ENCODE data around the gene UGCG.
"Not testable (repeated sequence)": the region's sequence is repeated elsewhere in the genome, so short reads cannot be mapped to it uniquely, and the experiment has no call there.

UGCG gene

GRCh38 chr9:111953444-111953843, 56.8 kb downstream of the UGCG start:
- DNase-seq (ENCODE audit: low read depth) = no peak

- DNase-seq (ENCODE audit: low read depth) = no peak
Observed at GRCh38 chr9:111955048-111955447, 58.4 kb downstream of the UGCG start.

GRCh38 chr9:111957856-111958631, 61.4 kb downstream of the UGCG start:
- no peak for DNase-seq (ENCODE audit: low read depth)

DNA sequence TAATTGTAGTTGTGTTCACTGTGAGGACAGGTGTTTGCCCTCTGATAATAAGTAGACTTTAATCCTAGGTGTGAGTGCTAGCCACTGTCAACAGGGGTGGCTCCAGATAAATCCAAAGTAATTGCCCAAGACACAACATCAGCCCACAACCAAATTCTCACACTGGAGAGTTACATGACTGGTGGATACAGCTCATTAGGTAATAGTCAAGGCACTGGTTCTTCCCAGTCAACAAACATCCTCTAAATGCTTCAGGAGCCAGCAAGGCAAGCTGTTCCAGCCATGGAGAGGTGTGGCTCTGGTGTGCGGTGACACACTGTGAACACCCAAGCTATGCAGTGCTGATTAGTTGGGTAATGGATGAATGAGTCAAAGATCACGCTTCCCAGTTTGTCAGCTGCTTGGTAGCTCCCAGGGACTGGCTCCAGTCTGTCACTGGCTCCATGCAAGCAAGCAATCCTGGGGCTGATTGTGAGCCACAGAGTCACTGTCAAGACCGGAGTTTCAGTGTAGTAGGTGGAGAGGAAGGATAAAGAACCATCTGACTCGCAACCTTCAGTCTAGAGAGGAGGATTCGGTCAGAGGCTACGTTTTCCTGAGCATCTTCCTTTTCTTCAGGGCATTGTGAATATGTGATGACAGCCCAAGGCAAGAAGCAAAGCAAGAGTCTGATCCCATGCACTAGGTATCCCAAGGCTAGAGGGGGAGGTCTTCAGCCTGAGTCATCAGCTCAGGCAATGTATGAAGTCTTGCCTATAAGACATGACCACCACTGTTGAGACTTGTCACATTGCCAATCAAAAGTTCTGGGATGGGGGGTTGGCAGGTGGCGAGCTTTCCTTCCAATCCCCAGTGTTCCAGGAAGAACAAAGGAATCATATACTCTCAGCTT, 63.1 kb downstream of the UGCG start:
- DNase-seq (ENCODE audit: low read depth) = no peak

DNA sequence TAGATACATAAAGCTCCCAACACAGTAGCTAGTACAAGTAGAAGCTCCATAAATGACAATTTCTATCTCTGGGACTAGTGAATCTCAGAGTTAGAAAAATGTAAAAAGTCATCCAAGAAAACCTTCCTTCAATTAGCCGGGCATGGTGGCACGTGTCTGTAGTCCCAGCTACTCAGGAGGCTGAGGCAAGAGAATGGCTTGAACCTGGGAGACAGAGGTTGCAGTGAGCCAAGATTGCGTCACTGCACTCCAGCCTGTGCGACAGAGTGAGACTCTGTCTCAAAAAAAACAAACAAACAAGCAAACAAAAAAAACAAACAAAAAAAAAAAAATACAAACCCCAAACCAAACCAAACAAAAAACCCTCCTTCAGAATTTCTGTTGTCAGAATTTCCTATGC, 63.9 kb downstream of the UGCG start:
- not testable (repeated sequence) for DNase-seq (ENCODE audit: low read depth)

GRCh38 chr9:111961009-111961408, 64.4 kb downstream of the UGCG start:
- DNase-seq (ENCODE audit: low read depth) = no peak

DNA sequence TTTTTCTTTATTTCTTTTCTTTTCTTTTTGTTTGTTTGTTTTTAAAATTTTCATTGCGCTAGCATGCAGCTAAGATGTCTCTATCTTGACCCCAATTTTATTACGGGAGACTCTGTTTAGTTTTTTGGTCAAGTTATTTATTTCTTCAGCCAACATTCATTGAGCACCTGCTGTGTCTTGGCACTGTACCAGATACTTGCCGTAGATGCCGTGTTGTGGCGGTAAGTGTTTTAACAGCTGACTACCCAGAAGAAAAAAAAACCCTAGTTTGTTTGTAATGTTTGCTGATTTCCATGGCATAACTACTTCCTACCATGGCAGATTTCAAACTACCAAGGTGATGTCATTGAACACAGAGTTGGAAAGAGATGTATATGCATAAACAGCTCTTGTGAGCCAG, 65.0 kb downstream of the UGCG start:
- no peak for DNase-seq (ENCODE audit: low read depth)

DNA sequence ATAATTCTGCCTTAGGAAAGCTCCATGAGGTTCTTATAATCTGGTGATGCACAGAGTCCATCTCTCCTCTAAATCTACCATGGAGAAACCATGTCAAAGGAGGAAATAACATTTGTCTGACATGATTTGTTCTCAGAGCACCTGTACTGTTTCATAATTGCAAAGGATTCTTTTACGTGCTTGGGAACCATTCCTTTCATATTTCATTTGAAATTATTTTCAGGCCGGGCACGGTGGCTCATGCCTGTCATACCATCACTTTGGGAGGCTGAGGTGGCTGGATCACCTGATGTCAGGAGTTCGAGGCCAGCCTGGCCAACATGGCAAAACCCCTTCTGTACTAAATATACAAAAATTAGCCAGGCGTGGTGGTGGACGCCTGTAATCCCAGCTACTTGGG, 65.4 kb downstream of the UGCG start:
- DNase-seq (ENCODE audit: low read depth) = no peak

GRCh38 chr9:111963995-111964394, 67.4 kb downstream of the UGCG start:
- no peak for DNase-seq (ENCODE audit: low read depth)

DNA sequence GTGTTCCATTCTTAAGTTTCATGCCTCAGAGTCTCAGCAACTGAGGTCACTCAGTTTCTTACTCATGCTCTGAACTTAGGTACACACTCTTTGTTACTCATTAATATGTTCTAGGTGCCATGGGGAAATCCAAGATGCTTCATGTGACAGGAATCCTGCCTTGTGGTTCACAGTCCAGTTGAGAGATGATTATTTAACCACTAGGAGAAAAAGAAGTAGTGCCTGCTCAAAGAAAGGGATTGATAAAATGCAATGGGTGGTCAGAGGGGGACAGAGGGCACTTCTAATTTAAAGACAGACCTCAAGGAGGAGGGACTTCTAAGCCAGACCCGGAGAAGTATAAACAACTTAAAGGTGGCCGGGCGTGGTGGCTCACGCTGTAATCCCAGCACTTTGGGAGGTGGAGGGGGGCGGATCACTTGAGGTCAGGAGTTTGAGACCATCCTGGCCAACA, 69.0 kb downstream of the UGCG start:
- no peak for DNase-seq (ENCODE audit: low read depth)

GRCh38 chr9:111966124-111966723, 69.6 kb downstream of the UGCG start:
- DNase-seq (ENCODE audit: low read depth) = no peak

- DNase-seq (ENCODE audit: low read depth) = no peak
Observed at GRCh38 chr9:111966861-111967291, 70.3 kb downstream of the UGCG start.

DNA sequence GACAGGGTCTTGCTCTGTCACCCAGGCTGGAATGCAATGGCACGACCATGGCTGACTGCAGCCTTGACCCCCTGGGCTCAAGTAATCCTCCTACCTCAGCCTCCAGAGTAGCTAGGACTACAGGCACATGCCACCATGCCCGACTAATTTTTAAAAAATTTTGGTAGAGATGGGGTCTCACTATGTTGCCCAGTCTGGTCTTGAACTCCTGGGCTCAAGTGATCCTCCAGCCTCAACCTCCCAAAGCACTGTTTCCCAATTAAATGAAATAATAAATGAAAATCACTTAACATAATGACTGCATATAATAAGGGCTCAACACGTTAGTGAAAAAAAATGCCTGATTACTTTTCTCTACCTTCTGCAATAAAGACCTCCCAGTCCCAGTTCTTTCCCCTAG, 71.0 kb downstream of the UGCG start:
- DNase-seq (ENCODE audit: low read depth) = no peak

GRCh38 chr9:111969061-111969460, 72.4 kb downstream of the UGCG start:
- DNase-seq (ENCODE audit: low read depth) = no peak

- no peak for DNase-seq (ENCODE audit: low read depth)
Observed at GRCh38 chr9:111969622-111970021, 73.0 kb downstream of the UGCG start.

DNA sequence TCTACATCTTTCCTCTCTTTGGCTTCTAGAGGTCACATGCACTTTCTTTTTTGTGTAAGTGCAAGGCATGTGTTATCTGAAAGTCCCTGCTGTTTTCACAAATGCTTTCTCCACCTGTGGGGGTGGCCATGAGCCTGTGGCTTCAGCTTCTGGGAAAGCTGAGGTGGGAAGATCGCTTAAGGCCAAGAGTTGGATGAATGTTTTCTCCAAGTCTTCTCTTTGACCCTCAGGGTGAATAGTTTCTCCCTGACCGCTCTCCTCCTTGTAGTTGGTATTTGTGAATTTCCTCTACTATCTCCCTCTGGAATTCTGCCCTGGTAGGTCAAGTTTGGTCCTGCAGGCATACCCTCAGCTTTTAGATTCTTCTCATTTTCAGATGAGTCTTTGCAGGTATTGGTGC, 74.2 kb downstream of the UGCG start:
- no peak for DNase-seq (ENCODE audit: low read depth)

DNA sequence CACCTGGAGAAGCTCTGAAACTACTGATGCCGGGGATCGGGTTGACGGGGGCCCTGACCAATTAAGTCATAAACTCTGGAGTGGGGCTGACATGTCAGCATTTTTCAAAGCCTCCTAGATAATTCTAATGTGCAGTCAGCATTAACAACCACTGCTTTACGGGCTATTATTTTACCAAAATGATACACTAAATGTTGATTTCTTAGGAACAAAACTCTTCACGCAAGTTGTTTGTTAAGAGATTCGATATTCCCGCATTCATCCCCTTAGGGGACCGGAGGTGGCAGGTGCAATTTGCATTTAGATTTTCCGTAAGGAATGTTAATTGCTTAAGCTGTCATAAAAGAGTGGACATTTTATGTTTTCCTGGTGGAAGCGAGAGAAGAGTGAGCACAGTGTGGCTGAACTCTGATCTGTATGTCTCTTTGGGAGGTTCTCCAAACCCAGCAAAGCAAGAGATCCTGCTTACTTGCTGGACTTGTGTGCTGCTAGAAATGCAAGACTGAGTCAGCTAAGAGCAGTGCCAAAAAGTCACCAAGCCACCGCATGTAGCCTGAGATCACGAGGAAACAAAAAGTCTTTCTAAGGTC, 77.6 kb downstream of the UGCG start:
- no peak for DNase-seq (ENCODE audit: low read depth)

- no peak for DNase-seq (ENCODE audit: low read depth)
Observed at GRCh38 chr9:111975709-111976108, 79.1 kb downstream of the UGCG start.

- DNase-seq (ENCODE audit: low read depth) = no peak
Observed at GRCh38 chr9:111978616-111979015, 82.0 kb downstream of the UGCG start.

- no peak for DNase-seq (ENCODE audit: low read depth)
Observed at GRCh38 chr9:111979561-111979960, 82.9 kb downstream of the UGCG start.

GRCh38 chr9:111980398-111980797, 83.8 kb downstream of the UGCG start:
- DNase-seq (ENCODE audit: low read depth) = no peak

DNA sequence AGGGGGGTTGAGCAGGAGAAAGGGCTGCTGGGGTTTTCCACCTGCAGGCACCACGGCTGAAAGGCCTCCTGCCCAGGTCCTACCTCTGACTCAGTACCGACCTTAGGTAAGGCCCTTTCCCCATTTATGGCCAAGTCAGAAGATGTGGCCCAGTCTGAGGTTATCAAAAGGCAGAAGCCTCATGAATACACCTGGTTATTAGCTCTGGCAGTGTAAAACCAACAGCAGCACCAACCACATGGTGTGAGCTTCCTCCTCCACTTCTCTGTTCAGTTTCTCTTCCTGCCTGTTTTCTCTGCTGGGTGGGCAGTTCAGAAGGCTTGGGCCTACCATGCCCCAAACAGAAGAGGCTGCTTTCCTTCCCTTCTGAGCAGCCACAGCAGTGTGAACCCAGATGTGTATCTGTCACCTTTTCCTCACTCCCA, 86.9 kb downstream of the UGCG start:
- DNase-seq (ENCODE audit: low read depth) = no peak

Measured in activated T-cell treated with anti-CD3 and anti-CD28 coated beads for 48 hours (primary cell).